Neural cell (in vitro differentiated cells): ENCODE measurements around the gene COL28A1. TPM values are rescaled to one million over a fixed set of nuclear protein-coding genes. Genes with fewer than 3 reads are reported as not detected.
A peak's percentile ranks its signal among the peaks of the same experiment; 100 is the strongest.

ENCODE experiments used
- H2AFZ ChIP-seq: fragments of 200-600, 300-800 bp; sonication (generic), shearing (Covaris generic); 2 replicates; pipeline ENCODE4 v1.6.0; 2014; ENCODE audit warnings: low read depth, mild to moderate bottlenecking, antibody characterized with exemption, low read length, moderate library complexity
- H3F3A ChIP-seq: fragments of 200-600 bp; shearing (Covaris generic); 2 replicates; pipeline ENCODE4 v1.6.1; 2016; ENCODE audit warnings: mild to moderate bottlenecking, moderate library complexity, mixed read lengths, antibody characterized with exemption, low read length; ENCODE audit not compliant: insufficient read depth, poor library complexity, severe bottlenecking
- H3K27ac ChIP-seq: fragments of 200-600, 300-800 bp; sonication (generic), shearing (Covaris generic); 2 replicates; pipeline ENCODE4 v1.5.1; 2014; ENCODE audit warnings: mild to moderate bottlenecking, low read length, moderate library complexity
- H3K27me3 ChIP-seq: fragments of 300-800, 200-600 bp; sonication (generic), shearing (Covaris generic); 2 replicates; pipeline ENCODE4 v1.6.0; 2014; ENCODE audit warnings: mild to moderate bottlenecking, low read depth, low read length, moderate library complexity; ENCODE audit not compliant: insufficient read depth
- H3K36me3 ChIP-seq: fragments of 300-800, 200-600 bp; sonication (generic), shearing (Covaris generic); 2 replicates; pipeline ENCODE4 v1.5.1; 2014; ENCODE audit warnings: mild to moderate bottlenecking, antibody characterized with exemption, low read length, moderate library complexity; ENCODE audit not compliant: insufficient read depth
- H3K4me2 ChIP-seq: fragments of 300-800, 200-600 bp; sonication (generic), shearing (Covaris generic); 2 replicates; pipeline ENCODE4 v1.6.0; 2014; ENCODE audit warnings: mild to moderate bottlenecking, low read length
- H3K4me3 ChIP-seq: fragments of 300-800, 200-600 bp; sonication (generic), shearing (Covaris generic); 2 replicates; pipeline ENCODE4 v1.5.1; 2014; ENCODE audit warnings: mild to moderate bottlenecking, low read length, moderate library complexity
- H3K79me2 ChIP-seq: fragments of 200-600 bp; shearing (Covaris generic); replicated peaks from 2 replicates; pipeline ENCODE4 v1.6.0; 2014; ENCODE audit warnings: mild to moderate bottlenecking, low read length, moderate library complexity; ENCODE audit not compliant: insufficient read depth
- H3K9ac ChIP-seq: fragments of 300-800, 200-600 bp; sonication (generic), shearing (Covaris generic); 2 replicates; pipeline ENCODE4 v1.6.1; 2016; ENCODE audit warnings: mild to moderate bottlenecking, low read length, mixed read lengths
- H3K9me2 ChIP-seq: fragments of 200-600 bp; shearing (Covaris generic); 2 replicates; pipeline ENCODE4 v1.6.1; 2016; ENCODE audit warnings: mild to moderate bottlenecking, low read length, mixed read lengths; ENCODE audit not compliant: insufficient read depth
- H3K9me3 ChIP-seq: fragments of 200-600, 300-800 bp; sonication (generic), shearing (Covaris generic); 2 replicates; pipeline ENCODE4 v1.6.1; 2016; ENCODE audit warnings: mild to moderate bottlenecking, mixed run types, low read length, moderate library complexity, mixed read lengths
- H4K20me1 ChIP-seq: fragments of 200-600 bp; shearing (Covaris generic); 2 replicates; pipeline ENCODE4 v1.6.1; 2016; ENCODE audit warnings: mild to moderate bottlenecking, mixed run types; ENCODE audit not compliant: insufficient read depth
- EP300 ChIP-seq: fragments of 450-650 bp; conservative IDR thresholded peaks from 2 replicates; pipeline ENCODE4 v1.6.1; 2014; ENCODE audit warnings: antibody characterized with exemption, mild to moderate bottlenecking, moderate library complexity; ENCODE audit not compliant: poor library complexity, severe bottlenecking
- EZH2 ChIP-seq: fragments of 200-600, 300-800 bp; shearing (Covaris generic), sonication (generic); IDR thresholded peaks from 2 replicates; pipeline ENCODE4 v1.6.1; 2014; ENCODE audit warnings: antibody characterized with exemption, low read length, borderline replicate concordance, mild to moderate bottlenecking; ENCODE audit not compliant: insufficient read depth, poor library complexity, severe bottlenecking
- MXI1 ChIP-seq: fragments of 450-650 bp; conservative IDR thresholded peaks from 2 replicates; pipeline ENCODE4 v1.6.1; 2014; ENCODE audit warnings: antibody characterized with exemption, mild to moderate bottlenecking; ENCODE audit not compliant: poor library complexity, severe bottlenecking
- POLR2AphosphoS5 ChIP-seq: IDR thresholded peaks from 2 replicates; pipeline ENCODE4 v1.6.1; 2012
- RAD21 ChIP-seq: fragments of 450-650 bp; conservative IDR thresholded peaks from 2 replicates; pipeline ENCODE4 v1.6.1; 2014; ENCODE audit warnings: antibody characterized with exemption, mild to moderate bottlenecking, moderate library complexity
- SMC3 ChIP-seq: fragments of 450-650 bp; conservative IDR thresholded peaks from 2 replicates; pipeline ENCODE4 v1.6.1; 2014; ENCODE audit warnings: antibody characterized with exemption, mild to moderate bottlenecking, moderate library complexity; ENCODE audit not compliant: poor library complexity
- TAF1 ChIP-seq: IDR thresholded peaks from 2 replicates; pipeline ENCODE4 v1.6.1; 2012; ENCODE audit warnings: low read depth
- polyA plus RNA-seq: library from polyadenylated mRNA; depleted of rRNA; stranded (reverse); fragments of >200 nt; gene quantifications from 2 replicates; pipeline ENCODE4 v1.2.3, GENCODE V29; 2014
- TF ChIP-seq, protein P1 (sequence below): IDR thresholded peaks from 2 replicates; pipeline ENCODE4 v1.6.1; 2012; ENCODE audit warnings: borderline replicate concordance
- TF ChIP-seq, protein P2 (sequence below): fragments of 450-650 bp; IDR thresholded peaks from 2 replicates; pipeline ENCODE4 v1.5.1; 2014; ENCODE audit warnings: antibody characterized with exemption, mild to moderate bottlenecking, moderate library complexity; ENCODE audit not compliant: poor library complexity, severe bottlenecking

The COL28A1 gene
- polyA plus RNA-seq, 1 donor from 2014 or later, result 1.0 TPM

DNA sequence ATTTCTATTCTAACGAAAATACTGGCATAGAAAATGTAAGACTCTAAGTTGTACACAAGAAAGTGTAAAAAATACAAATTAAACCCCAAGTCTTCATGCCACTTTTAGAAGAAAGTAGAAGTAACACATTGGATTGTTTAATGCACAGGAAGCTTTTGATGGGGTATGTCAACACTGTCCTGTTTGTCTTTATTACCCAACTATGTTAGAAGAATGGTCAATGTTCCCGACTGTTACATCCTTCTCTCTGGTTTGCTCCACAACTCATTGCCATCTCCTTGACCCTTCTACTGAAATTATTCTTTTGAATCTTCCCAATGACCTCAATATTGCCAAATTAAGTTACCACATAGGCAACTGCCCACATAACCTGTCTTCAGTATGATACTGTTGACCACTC is 35.8 kb downstream of the COL28A1 start:
- H3K9me3 ChIP-seq, result no peaks in the 10 kb centered on the region
- no peak overlapping the region for H3K27ac ChIP-seq
- H3K9ac ChIP-seq, result no peak overlapping the region

DNA sequence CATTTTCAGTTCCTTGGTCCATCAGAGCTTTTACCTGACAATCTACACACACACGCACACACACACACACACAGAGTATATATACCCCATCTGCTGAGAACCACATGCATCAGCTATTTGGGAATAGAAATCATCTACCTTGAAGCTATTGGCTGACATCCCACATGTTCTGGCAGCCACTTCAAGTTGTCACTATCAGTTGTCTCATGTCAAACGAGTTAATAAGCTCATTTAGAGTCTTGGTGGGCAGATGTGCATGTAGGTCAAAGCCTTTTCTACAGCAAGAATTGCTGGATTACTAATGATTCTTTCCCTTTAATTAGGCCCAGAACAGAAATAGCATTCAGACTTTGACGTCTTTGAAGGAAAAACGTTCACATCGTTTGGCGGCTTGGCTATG is 36.8 kb downstream of the COL28A1 start:
- no peaks in the 10 kb centered on the region for H4K20me1 ChIP-seq
- H3K9me3 ChIP-seq, result no peaks in the 10 kb centered on the region
- H3F3A ChIP-seq, result no peaks in the 10 kb centered on the region
- H2AFZ ChIP-seq, result no peak overlapping the region
- H3K27me3 ChIP-seq, result no peaks in the 10 kb centered on the region
- H3K4me3 ChIP-seq, result no peak overlapping the region
- no peak overlapping the region for H3K9ac ChIP-seq
- no peak overlapping the region for H3K4me2 ChIP-seq
- no peaks in the 10 kb centered on the region for H3K79me2 ChIP-seq
- H3K27ac ChIP-seq, result no peak overlapping the region
- no peaks in the 10 kb centered on the region for H3K9me2 ChIP-seq
- TF ChIP-seq TAF1 (no peak), MXI1 (no peak), EZH2 (no peak), POLR2AphosphoS5 (peak; percentile 30), EP300 (peak; percentile 66)
- TF ChIP-seq, protein P1, sequence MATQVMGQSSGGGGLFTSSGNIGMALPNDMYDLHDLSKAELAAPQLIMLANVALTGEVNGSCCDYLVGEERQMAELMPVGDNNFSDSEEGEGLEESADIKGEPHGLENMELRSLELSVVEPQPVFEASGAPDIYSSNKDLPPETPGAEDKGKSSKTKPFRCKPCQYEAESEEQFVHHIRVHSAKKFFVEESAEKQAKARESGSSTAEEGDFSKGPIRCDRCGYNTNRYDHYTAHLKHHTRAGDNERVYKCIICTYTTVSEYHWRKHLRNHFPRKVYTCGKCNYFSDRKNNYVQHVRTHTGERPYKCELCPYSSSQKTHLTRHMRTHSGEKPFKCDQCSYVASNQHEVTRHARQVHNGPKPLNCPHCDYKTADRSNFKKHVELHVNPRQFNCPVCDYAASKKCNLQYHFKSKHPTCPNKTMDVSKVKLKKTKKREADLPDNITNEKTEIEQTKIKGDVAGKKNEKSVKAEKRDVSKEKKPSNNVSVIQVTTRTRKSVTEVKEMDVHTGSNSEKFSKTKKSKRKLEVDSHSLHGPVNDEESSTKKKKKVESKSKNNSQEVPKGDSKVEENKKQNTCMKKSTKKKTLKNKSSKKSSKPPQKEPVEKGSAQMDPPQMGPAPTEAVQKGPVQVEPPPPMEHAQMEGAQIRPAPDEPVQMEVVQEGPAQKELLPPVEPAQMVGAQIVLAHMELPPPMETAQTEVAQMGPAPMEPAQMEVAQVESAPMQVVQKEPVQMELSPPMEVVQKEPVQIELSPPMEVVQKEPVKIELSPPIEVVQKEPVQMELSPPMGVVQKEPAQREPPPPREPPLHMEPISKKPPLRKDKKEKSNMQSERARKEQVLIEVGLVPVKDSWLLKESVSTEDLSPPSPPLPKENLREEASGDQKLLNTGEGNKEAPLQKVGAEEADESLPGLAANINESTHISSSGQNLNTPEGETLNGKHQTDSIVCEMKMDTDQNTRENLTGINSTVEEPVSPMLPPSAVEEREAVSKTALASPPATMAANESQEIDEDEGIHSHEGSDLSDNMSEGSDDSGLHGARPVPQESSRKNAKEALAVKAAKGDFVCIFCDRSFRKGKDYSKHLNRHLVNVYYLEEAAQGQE, result no peak
- H3K36me3 ChIP-seq, result no peaks in the 10 kb centered on the region

More for the DNA sequence above, 35.8 kb downstream of the COL28A1 start:
- Histone ChIP-seq H4K20me1 (no peaks in the 10 kb centered on the region), H3K36me3 (no peaks in the 10 kb centered on the region), H3K79me2 (no peaks in the 10 kb centered on the region), H3K27me3 (no peaks in the 10 kb centered on the region), H3K4me3 (no peak overlapping the region), H2AFZ (no peak overlapping the region), H3K9me2 (no peaks in the 10 kb centered on the region), H3F3A (no peaks in the 10 kb centered on the region), H3K4me2 (no peak overlapping the region)
- TF ChIP-seq EZH2 (no peak), SMC3 (no peak), TAF1 (no peak), POLR2AphosphoS5 (no peak), RAD21 (no peak), EP300 (no peak), MXI1 (no peak)
- TF ChIP-seq, protein P1, result no peak
- TF ChIP-seq, protein P2, sequence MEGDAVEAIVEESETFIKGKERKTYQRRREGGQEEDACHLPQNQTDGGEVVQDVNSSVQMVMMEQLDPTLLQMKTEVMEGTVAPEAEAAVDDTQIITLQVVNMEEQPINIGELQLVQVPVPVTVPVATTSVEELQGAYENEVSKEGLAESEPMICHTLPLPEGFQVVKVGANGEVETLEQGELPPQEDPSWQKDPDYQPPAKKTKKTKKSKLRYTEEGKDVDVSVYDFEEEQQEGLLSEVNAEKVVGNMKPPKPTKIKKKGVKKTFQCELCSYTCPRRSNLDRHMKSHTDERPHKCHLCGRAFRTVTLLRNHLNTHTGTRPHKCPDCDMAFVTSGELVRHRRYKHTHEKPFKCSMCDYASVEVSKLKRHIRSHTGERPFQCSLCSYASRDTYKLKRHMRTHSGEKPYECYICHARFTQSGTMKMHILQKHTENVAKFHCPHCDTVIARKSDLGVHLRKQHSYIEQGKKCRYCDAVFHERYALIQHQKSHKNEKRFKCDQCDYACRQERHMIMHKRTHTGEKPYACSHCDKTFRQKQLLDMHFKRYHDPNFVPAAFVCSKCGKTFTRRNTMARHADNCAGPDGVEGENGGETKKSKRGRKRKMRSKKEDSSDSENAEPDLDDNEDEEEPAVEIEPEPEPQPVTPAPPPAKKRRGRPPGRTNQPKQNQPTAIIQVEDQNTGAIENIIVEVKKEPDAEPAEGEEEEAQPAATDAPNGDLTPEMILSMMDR, result no peak
